HepG2 (cell line): ENCODE data around the gene EIF1. TPM values are rescaled to one million over a fixed set of nuclear protein-coding genes. Genes with fewer than 3 reads are reported as not detected.

ENCODE experiments used
- EP300 ChIP-seq, 3 experiments: sonication (generic) in 1 of 3; formaldehyde crosslinking in 1 of 3; IDR thresholded peaks; 2 replicates each; pipeline versions ENCODE4 v1.5.1 to v1.6.1; 2011 to 2020; ENCODE audit warnings: low read depth in 2 of 3, low read length in 2 of 3, borderline replicate concordance in 1 of 3, improper control_type of control experiment in 1 of 3, mild to moderate bottlenecking in 1 of 3, missing genetic modification reagents in 1 of 3, moderate library complexity in 1 of 3
- RELA ChIP-seq: sonication (generic); formaldehyde crosslinking; IDR thresholded peaks from 2 replicates; pipeline ENCODE4 v1.4.0; 2020; ENCODE audit warnings: missing genetic modification reagents
- THAP7 ChIP-seq: sonication (generic); formaldehyde crosslinking; IDR thresholded peaks from 2 replicates; pipeline ENCODE4 v1.8.1; 2023; ENCODE audit warnings: mild to moderate bottlenecking, missing genetic modification reagents
- THRA ChIP-seq: sonication (generic); formaldehyde crosslinking; IDR thresholded peaks from 2 replicates; pipeline ENCODE4 v1.4.0; 2020; ENCODE audit warnings: missing genetic modification reagents, borderline replicate concordance
- UBTF ChIP-seq: sonication (generic); formaldehyde crosslinking; IDR thresholded peaks from 2 replicates; pipeline ENCODE4 v1.4.0; 2020; ENCODE audit warnings: mild to moderate bottlenecking, missing genetic modification reagents
- ZBTB25 ChIP-seq: IDR thresholded peaks from 2 replicates; pipeline ENCODE4 v1.6.1; 2018; ENCODE audit warnings: missing genetic modification reagents
- ZNF33B ChIP-seq: sonication (generic); formaldehyde crosslinking; IDR thresholded peaks from 2 replicates; pipeline ENCODE4 v1.5.1; 2020; ENCODE audit warnings: mild to moderate bottlenecking, missing genetic modification reagents
- ZNF431 ChIP-seq: sonication (generic); formaldehyde crosslinking; IDR thresholded peaks from 2 replicates; pipeline ENCODE4 v1.9.0; 2022; ENCODE audit warnings: missing genetic modification reagents, low read depth, mild to moderate bottlenecking, borderline replicate concordance
- polyA plus RNA-seq, 8 experiments: library from polyadenylated mRNA; depleted of rRNA in 3 of 8; stranded (reverse) in 7 of 8; unstranded in 1 of 8; fragments of >200 nt; fragmentation: Illumina TruSeq in 4 of 8; extraction: Trizol in 4 of 8; gene quantifications; 2 replicates each; pipeline versions ENCODE4 v1.2.1 to v1.2.3, GENCODE V29; 2011 to 2016; ENCODE audit warnings: low read depth in 4 of 8, missing spikeins in 1 of 8, mixed read lengths in 1 of 8; ENCODE audit not compliant: insufficient read depth in 1 of 8
- total RNA-seq, 5 experiments: library from RNA; depleted of rRNA; stranded (reverse); fragments of >200 nt; fragmentation: Illumina TruSeq; extraction: Trizol; gene quantifications; 2 replicates each; pipeline ENCODE4 v1.2.3, GENCODE V29; 2016; ENCODE audit warnings: low read depth in 1 of 5
- TF ChIP-seq, protein P1 (sequence below): IDR thresholded peaks from 2 replicates; pipeline ENCODE4 v1.6.1; 2012; ENCODE audit warnings: inconsistent platforms
- TF ChIP-seq, protein P2 (sequence below): sonication (generic); formaldehyde crosslinking; IDR thresholded peaks from 2 replicates; pipeline ENCODE4 v1.4.0; 2020; ENCODE audit warnings: missing genetic modification reagents

The EIF1 gene
- total and polyA plus RNA-seq, 2 of the 13 experiments (the other 11 are each of a cell fraction or from before 2014, with no cell fraction given) = 147 to 517 TPM

DNA sequence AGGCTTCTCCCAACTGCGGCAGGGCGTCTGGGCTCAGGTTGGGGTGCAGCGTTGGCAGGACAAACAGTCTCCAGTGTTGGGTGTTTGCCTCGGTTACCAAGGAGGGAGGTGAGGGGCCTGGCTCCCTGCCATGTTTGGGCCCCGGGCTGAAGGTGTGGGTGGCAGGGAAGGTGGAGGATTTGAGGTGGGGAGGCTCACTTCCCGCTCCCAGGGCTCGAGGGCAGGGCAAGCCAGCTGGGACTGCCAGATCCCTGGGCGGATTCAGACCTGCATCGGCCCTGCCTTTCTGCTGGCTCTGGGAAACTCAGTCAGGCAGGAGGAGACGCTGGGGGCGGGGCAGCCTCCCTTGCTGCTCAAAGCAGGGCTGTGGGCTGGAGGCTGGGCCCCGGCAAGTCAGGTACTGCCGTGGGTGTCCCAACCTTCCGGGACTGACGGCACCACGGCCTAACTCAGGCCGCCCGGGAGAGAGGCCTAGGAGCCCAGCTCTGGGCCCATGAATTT lies 33.0 kb upstream of the EIF1 start (continued):
- TF ChIP-seq RELA (CRISPR knock-in tag) (no peak), ZNF33B (CRISPR knock-in tag) (no peak), THAP7 (CRISPR knock-in tag) (no peak), ZBTB25 (CRISPR knock-in tag) (no peak), ZNF431 (CRISPR knock-in tag) (no peak), THRA (no peak), UBTF (CRISPR knock-in tag) (no peak), EP300 (IDR thresholded peaks at IDR 0.05; ENCODE audit: low read depth in 2 of 2, low read length in 2 of 2) (no peak), EP300 (CRISPR knock-in tag; IDR thresholded peaks at IDR 0.05; ENCODE audit: borderline replicate concordance) (no peak)
- TF ChIP-seq, protein P1, sequence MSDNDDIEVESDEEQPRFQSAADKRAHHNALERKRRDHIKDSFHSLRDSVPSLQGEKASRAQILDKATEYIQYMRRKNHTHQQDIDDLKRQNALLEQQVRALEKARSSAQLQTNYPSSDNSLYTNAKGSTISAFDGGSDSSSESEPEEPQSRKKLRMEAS = no peak
- TF ChIP-seq, protein P2, sequence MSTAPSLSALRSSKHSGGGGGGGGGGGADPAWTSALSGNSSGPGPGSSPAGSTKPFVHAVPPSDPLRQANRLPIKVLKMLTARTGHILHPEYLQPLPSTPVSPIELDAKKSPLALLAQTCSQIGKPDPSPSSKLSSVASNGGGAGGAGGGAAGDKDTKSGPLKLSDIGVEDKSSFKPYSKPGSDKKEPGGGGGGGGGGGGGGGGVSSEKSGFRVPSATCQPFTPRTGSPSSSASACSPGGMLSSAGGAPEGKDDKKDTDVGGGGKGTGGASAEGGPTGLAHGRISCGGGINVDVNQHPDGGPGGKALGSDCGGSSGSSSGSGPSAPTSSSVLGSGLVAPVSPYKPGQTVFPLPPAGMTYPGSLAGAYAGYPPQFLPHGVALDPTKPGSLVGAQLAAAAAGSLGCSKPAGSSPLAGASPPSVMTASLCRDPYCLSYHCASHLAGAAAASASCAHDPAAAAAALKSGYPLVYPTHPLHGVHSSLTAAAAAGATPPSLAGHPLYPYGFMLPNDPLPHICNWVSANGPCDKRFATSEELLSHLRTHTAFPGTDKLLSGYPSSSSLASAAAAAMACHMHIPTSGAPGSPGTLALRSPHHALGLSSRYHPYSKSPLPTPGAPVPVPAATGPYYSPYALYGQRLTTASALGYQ (CRISPR knock-in tag) = no peak
